Breast epithelium (tissue), 3 donors: Measurements from ENCODE around the gene DPY19L3.

ENCODE experiments used
- CTCF ChIP-seq, 3 donors: fragments of 450-650 bp; IDR thresholded peaks; one replicate each; pipeline ENCODE4 v1.5.1; 2016 to 2017; ENCODE audit warnings: antibody characterized with exemption in 3 of 3, mild to moderate bottlenecking in 3 of 3, moderate library complexity in 3 of 3
- POLR2A ChIP-seq: fragments of 450-650 bp; IDR thresholded peaks from one replicate; pipeline ENCODE4 v1.6.1; 2016; ENCODE audit warnings: antibody characterized with exemption, mild to moderate bottlenecking, moderate library complexity
- POLR2AphosphoS5 ChIP-seq, 3 donors: sonication (generic); formaldehyde crosslinking; IDR thresholded peaks; one replicate each; pipeline ENCODE4 v1.6.1; 2017; ENCODE audit warnings: antibody characterized with exemption in 3 of 3

- TF ChIP-seq CTCF (IDR thresholded peaks at IDR 0.05) (no peak), POLR2A (no peak), POLR2AphosphoS5 (IDR thresholded peaks at IDR 0.05) (no peak)
These were observed 25.3 kb upstream of the DPY19L3 start for GRCh38 chr19:32380269-32380668.
